ENCODE data around the gene GRM4. TPM values are rescaled to one million over a fixed set of nuclear protein-coding genes. Genes with fewer than 3 reads are reported as not detected.

Gene GRM4
- total and polyA plus RNA-seq, 9 of the 15 experiments (the other 6 are each of a cell fraction or from before 2014, with no cell fraction given), result 0.18 TPM; not detected in 8

DNA sequence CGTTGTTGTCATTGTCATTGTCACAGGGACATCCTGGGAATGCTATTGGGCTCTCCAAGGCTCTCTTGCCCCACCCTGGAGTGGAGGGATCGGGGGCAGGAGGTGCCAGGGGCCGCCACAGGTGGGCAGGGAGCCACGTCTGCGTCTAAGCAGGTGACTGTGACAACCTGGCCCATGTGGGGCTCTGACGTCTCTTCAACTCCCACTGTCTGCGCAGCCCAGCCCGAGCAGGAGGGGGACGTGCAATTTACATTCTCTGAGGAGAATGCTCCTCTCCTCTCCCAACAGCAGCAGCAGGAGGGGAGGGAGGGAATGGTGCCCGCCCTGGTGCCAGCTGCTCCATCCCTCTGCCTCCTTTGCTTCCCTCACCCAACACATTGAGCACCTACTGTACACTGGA is 50.1 kb downstream of the GRM4 start:
- intact Hi-C loops (cut with micrococcal nuclease) (no loop called here), in situ Hi-C loops (cut with MboI) (no loop called here)
- Histone ChIP-seq H3K4me1 (replicated peaks in 1 of 2; ENCODE audit: control insufficient read depth in 2 of 2, insufficient read depth in 2 of 2, low read length in 2 of 2) (peaks cover 0 to 14% of the 10 kb centered on the region in 2 experiments; a peak in 1 of 5 replicates), H3K4me3 (no peak overlapping the region), H3K9ac (ENCODE audit: insufficient read depth in 1 of 2, low read depth in 2 of 2, low read length in 2 of 2) (0 out of 4 replicates have a peak overlapping the region, but pooled peaks of 1 of the 2 experiments have one; percentile 5), H4K20me1 (replicated peaks; ENCODE audit: control insufficient read depth, insufficient read depth, low read length) (peaks cover 24% of the 10 kb centered on the region), H3K9me3 (replicated peaks; ENCODE audit: control insufficient read depth, insufficient read depth, low read depth, low read length) (no peaks in the 10 kb centered on the region), H3K36me3 (ENCODE audit: control insufficient read depth, insufficient read depth, low read length) (no peaks in the 10 kb centered on the region), H3K4me2 (ENCODE audit: insufficient read depth, low read length) (no peak overlapping the region), H3K9me1 (ENCODE audit: control insufficient read depth, insufficient read depth, low read length) (no peaks in the 10 kb centered on the region), H3K27me3 (ENCODE audit: control insufficient read depth in 2 of 2, insufficient read depth in 2 of 2, low read length in 2 of 2) (peaks cover 23 to 89% of the 10 kb centered on the region in 2 experiments; a peak in 4 of 5 replicates), H2AFZ (ENCODE audit: low read depth, low read length) (no peak overlapping the region), H3K79me2 (ENCODE audit: control insufficient read depth, insufficient read depth, low read length) (no peaks in the 10 kb centered on the region), H3K27ac (ENCODE audit: extremely low read depth, low read depth, low read length) (no peak overlapping the region)
- BruUV-seq (replicated peaks), result no TSS peak
- 0% methylated on average over 9 of the region's 10 CpGs for WGBS (ENCODE audit: insufficient coverage, low coverage, missing lambda C conversion rate)
- ChIA-PET CTCF (ENCODE audit: low intra/inter-chr PET ratio) (no interaction called here), POLR2A (interaction anchor here (0.6 to 1.6 kb wide), 2 partner anchors 47 to 57 kb away, joined by 3 to 4 read pairs; no protein-coding TSS in a partner anchor)
- ATAC-seq (no peak), FAIRE-seq (no peak), DNase-seq (ENCODE audit: extremely low read depth in 1 of 4, low spot score in 3 of 4) (no peak)
- TF ChIP-seq BRD9 (IDR thresholded peaks at IDR 0.05; ENCODE audit: low read depth, partially characterized antibody) (no peak), MAFF (IDR thresholded peaks at IDR 0.05; ENCODE audit: low read length) (no peak), HDAC8 (tag; IDR thresholded peaks at IDR 0.05) (no peak), IFI16 (CRISPR knock-in tag; IDR thresholded peaks at IDR 0.05) (no peak), NFYB (IDR thresholded peaks at IDR 0.05; ENCODE audit: extremely low read depth, insufficient read length) (no peak), NR4A1 (CRISPR knock-in tag; IDR thresholded peaks at IDR 0.05) (no peak), NR4A1 (tag; IDR thresholded peaks at IDR 0.05) (no peak), CBX5 (IDR thresholded peaks at IDR 0.05; ENCODE audit: borderline replicate concordance, low read depth) (no peak), ZNF444 (CRISPR knock-in tag; IDR thresholded peaks at IDR 0.05) (no peak), ZNF23 (CRISPR knock-in tag; IDR thresholded peaks at IDR 0.05) (no peak), PHTF2 (CRISPR knock-in tag; IDR thresholded peaks at IDR 0.05) (no peak), CREB1 (IDR thresholded peaks at IDR 0.05) (no peak), CREB1 (CRISPR knock-in tag; IDR thresholded peaks at IDR 0.05) (no peak), ARHGAP35 (IDR thresholded peaks at IDR 0.05; ENCODE audit: partially characterized antibody) (no peak), KDM4B (IDR thresholded peaks at IDR 0.05; ENCODE audit: borderline replicate concordance in 2 of 2, low read depth in 1 of 2) (no peak), E2F6 (IDR thresholded peaks at IDR 0.05; ENCODE audit: borderline replicate concordance in 1 of 2, extremely low read depth in 1 of 2, insufficient read depth in 1 of 2, insufficient read length in 1 of 2, low read depth in 1 of 2, low read length in 1 of 2, poor library complexity in 1 of 2, severe bottlenecking in 1 of 2) (no peak), TEAD4 (IDR thresholded peaks at IDR 0.05; ENCODE audit: low read length) (no peak), TEAD4 (CRISPR knock-in tag; IDR thresholded peaks at IDR 0.05; ENCODE audit: borderline replicate concordance) (no peak), HLTF (IDR thresholded peaks at IDR 0.05) (no peak), ZNF780A (CRISPR knock-in tag; IDR thresholded peaks at IDR 0.05) (no peak), TAL1 (IDR thresholded peaks at IDR 0.05) (no peak), NUFIP1 (IDR thresholded peaks at IDR 0.05; ENCODE audit: partially characterized antibody) (no peak)
